Measurements from ENCODE around the gene ATAD3C. TPM values are rescaled to one million over a fixed set of nuclear protein-coding genes. Genes with fewer than 3 reads are reported as not detected.
"Not testable (repeated sequence)": the region's sequence is repeated elsewhere in the genome, so short reads cannot be mapped to it uniquely, and the experiment has no call there.

The ATAD3C gene
- total RNA-seq (ENCODE audit: low replicate concordance): under 0.01 TPM in 1 of 2 replicates, not detected in the other

DNA sequence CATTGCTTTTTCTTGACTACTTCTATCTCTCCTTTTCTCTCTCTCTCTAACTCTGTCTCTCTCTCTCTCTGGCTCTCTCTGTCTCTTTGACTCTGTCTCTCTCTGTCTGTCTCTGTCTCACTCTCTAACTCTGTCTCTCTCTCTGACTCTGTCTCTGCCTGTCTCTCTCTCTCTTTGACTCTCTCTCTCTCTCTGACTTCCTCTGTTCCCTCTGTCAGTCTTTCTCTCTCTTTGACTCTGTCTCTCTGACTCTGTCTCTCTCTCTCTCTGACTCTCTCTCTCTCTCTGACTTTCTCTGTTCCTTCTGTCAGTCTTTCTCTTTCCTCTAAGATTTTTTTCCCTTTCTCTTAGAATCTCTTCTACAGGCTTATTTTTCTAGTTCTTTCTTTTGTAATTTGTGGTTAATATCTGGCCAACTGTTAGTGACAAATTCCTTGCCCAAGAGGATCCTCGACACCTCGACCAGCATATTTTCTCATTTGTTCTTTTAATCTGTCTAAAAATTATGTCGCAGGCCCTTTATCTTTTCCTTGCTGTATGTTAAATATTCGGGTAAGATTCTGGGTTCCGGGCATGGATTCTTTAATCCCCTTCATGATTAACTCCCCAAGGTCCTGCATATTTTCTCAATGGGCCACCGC, at the start of gene ATAD3C:
Gene ATAD3C (plus strand): TSS at position 591 of the 641 bp plus-strand sequence. CDS start 995 bp downstream, outside the sequence.
- no peak for TF ChIP-seq CTCF (IDR thresholded peaks at IDR 0.05; ENCODE audit: insufficient read depth, low read length)
- no peak within 1 kb of the TSS for H3K4me3 ChIP-seq (ENCODE audit: low read depth, low read length)
- no peak for DNase-seq (ENCODE audit: low read depth)

GRCh38 chr1:1399872-1400575, 49.5 kb upstream of the ATAD3C start:
- H3K4me3 ChIP-seq (ENCODE audit: low read depth, low read length): peak overlapping the region; percentile 98
- TF ChIP-seq CTCF (IDR thresholded peaks at IDR 0.05; ENCODE audit: insufficient read depth, low read length): no peak
- peak; percentile 34 for DNase-seq (ENCODE audit: low read depth)

- TF ChIP-seq CTCF (IDR thresholded peaks at IDR 0.05; ENCODE audit: insufficient read depth, low read length): no peak
- no peak for DNase-seq (ENCODE audit: low read depth)
- H3K4me3 ChIP-seq (ENCODE audit: low read depth, low read length): peak overlapping the region; percentile 98
Measured at GRCh38 chr1:1400576-1401456, 48.7 kb upstream of the ATAD3C start.

DNA sequence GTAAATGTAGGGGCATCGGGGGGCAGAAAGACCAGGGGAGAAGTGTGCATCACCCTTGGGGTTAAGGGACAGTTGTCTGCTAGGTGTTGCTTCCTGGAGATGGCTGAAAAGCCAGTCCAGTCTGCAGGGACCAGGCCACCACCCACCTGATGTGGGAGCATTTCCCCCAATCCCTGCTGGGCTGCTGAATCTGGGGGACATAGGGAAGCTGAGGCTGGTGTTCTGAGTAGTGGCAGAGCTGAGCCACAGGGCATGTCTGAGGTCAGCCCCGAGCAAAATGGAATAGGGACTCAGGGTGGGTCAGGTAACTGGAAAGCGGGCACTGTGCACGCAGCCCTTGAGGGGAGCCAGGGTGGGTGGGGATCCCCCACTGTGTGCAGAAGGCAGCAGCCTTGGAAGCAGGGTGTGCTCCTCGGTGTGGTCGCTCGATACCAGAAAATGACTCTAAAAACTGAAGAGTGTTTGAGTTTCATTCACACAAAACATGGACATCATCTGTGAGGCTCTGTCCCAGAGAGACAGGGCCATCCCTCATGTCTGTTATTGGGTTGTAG, 48.0 kb upstream of the ATAD3C start:
- no peak for TF ChIP-seq CTCF (IDR thresholded peaks at IDR 0.05; ENCODE audit: insufficient read depth, low read length)
- peak overlapping the region; percentile 13 for H3K4me3 ChIP-seq (ENCODE audit: low read depth, low read length)
- no peak for DNase-seq (ENCODE audit: low read depth)

GRCh38 chr1:1402072-1402900, 47.2 kb upstream of the ATAD3C start:
- H3K4me3 ChIP-seq (ENCODE audit: low read depth, low read length): no peak overlapping the region
- DNase-seq (ENCODE audit: low read depth): peak; percentile 70
- peak; percentile 73 for TF ChIP-seq CTCF (IDR thresholded peaks at IDR 0.05; ENCODE audit: insufficient read depth, low read length)

GRCh38 chr1:1402901-1403392, 46.5 kb upstream of the ATAD3C start:
- H3K4me3 ChIP-seq (ENCODE audit: low read depth, low read length); DNase-seq (ENCODE audit: low read depth): not testable (repeated sequence)

Data from fibroblast of the aortic adventitia (primary cell).